Skin epidermis (tissue), 12 donors: ENCODE measurements around the gene CD82.

Source experiments
- H3K27ac ChIP-seq, 21 experiments: fragments of 200-600 bp; sonication (generic) in 11 of 21; one replicate each; pipeline ENCODE4 v1.5.0; 2020; ENCODE audit warnings: mild to moderate bottlenecking in 3 of 21, inconsistent platforms in 2 of 21, moderate library complexity in 2 of 21
- H3K4me3 ChIP-seq, 7 experiments: fragments of 200-600 bp; sonication (generic) in 2 of 7; one replicate each; pipeline ENCODE4 v1.5.0; 2020; ENCODE audit warnings: inconsistent platforms in 2 of 7, mild to moderate bottlenecking in 2 of 7, moderate library complexity in 1 of 7

The CD82 gene

GRCh38 chr11:44595006-44595405 lies 29.5 kb downstream of the CD82 start:
- H3K27ac ChIP-seq = peak overlapping the region in 11 of 21 experiments; percentile 35 to 86 (median 62)

GRCh38 chr11:44595964-44596381 lies 30.5 kb downstream of the CD82 start:
- Histone ChIP-seq H3K27ac (peak overlapping the region in 19 of 21 experiments; percentile 18 to 86 (median 59)), H3K4me3 (no peak overlapping the region)

More at GRCh38 chr11:44595006-44595405, 29.5 kb downstream of the CD82 start:
- no peak overlapping the region for H3K4me3 ChIP-seq

GRCh38 chr11:44596525-44597276 lies 31.2 kb downstream of the CD82 start:
- H3K27ac ChIP-seq = peak overlapping the region in 19 of 21 experiments; percentile 18 to 86 (median 59)
- no peak overlapping the region for H3K4me3 ChIP-seq

- no peak overlapping the region for H3K4me3 ChIP-seq
- peak overlapping the region in 14 of 21 experiments; percentile 6 to 86 (median 63) for H3K27ac ChIP-seq
These were observed 32.0 kb downstream of the CD82 start for GRCh38 chr11:44597358-44598012.

- H3K4me3 ChIP-seq = no peak overlapping the region
- peak overlapping the region in 3 of 21 experiments; percentile 37 to 71 (median 56) for H3K27ac ChIP-seq
These were observed 33.4 kb downstream of the CD82 start for GRCh38 chr11:44598831-44599230.

- Histone ChIP-seq H3K4me3 (no peak overlapping the region), H3K27ac (peak overlapping the region in 2 of 21 experiments; percentile 22 to 71)
These were observed 34.8 kb downstream of the CD82 start for GRCh38 chr11:44600261-44600660.

- H3K4me3 ChIP-seq = no peak overlapping the region
- peak overlapping the region in 9 of 21 experiments; percentile 2 to 71 (median 23) for H3K27ac ChIP-seq
These were observed 35.4 kb downstream of the CD82 start for GRCh38 chr11:44600839-44601383.

- no peak overlapping the region for H3K4me3 ChIP-seq
- peak overlapping the region in 9 of 21 experiments; percentile 2 to 71 (median 23) for H3K27ac ChIP-seq
These were observed 36.3 kb downstream of the CD82 start for GRCh38 chr11:44601471-44602370.

GRCh38 chr11:44602891-44603310 lies 37.4 kb downstream of the CD82 start:
- no peak overlapping the region for H3K4me3 ChIP-seq
- H3K27ac ChIP-seq = peak overlapping the region in 7 of 21 experiments; percentile 1 to 71 (median 26)

GRCh38 chr11:44604171-44604581 lies 38.7 kb downstream of the CD82 start:
- Histone ChIP-seq H3K4me3 (no peak overlapping the region), H3K27ac (peak overlapping the region in 1 of 21 experiments; percentile 75)

GRCh38 chr11:44605068-44605708 lies 39.7 kb downstream of the CD82 start:
- H3K27ac ChIP-seq = peak overlapping the region in 1 of 21 experiments; percentile 75
- H3K4me3 ChIP-seq = no peak overlapping the region

GRCh38 chr11:44605965-44606364 lies 40.5 kb downstream of the CD82 start:
- no peak overlapping the region for H3K4me3 ChIP-seq
- H3K27ac ChIP-seq = peak overlapping the region in 1 of 21 experiments; percentile 75

GRCh38 chr11:44606472-44606871 lies 41.0 kb downstream of the CD82 start:
- no peak overlapping the region for H3K4me3 ChIP-seq
- peak overlapping the region in 1 of 21 experiments; percentile 3 for H3K27ac ChIP-seq

- H3K27ac ChIP-seq = peak overlapping the region in 5 of 21 experiments; percentile 0 to 72 (median 21)
These were observed 42.0 kb downstream of the CD82 start for GRCh38 chr11:44607319-44607962.

GRCh38 chr11:44607987-44608386 lies 42.5 kb downstream of the CD82 start:
- peak overlapping the region in 6 of 21 experiments; percentile 0 to 78 (median 44) for H3K27ac ChIP-seq
- H3K4me3 ChIP-seq = no peak overlapping the region

More at GRCh38 chr11:44607319-44607962, 42.0 kb downstream of the CD82 start:
- no peak overlapping the region for H3K4me3 ChIP-seq

- H3K27ac ChIP-seq = peak overlapping the region in 7 of 21 experiments; percentile 9 to 78 (median 67)
These were observed 43.2 kb downstream of the CD82 start for GRCh38 chr11:44608651-44608990.

GRCh38 chr11:44608991-44609782 lies 43.7 kb downstream of the CD82 start:
- no peak overlapping the region for H3K4me3 ChIP-seq
- H3K27ac ChIP-seq = peak overlapping the region in 14 of 21 experiments; percentile 6 to 78 (median 32)

More at GRCh38 chr11:44608651-44608990, 43.2 kb downstream of the CD82 start:
- H3K4me3 ChIP-seq = no peak overlapping the region
